ENCODE results near the gene NBAS.

GRCh38 chr2:15334644-15335326, 226.3 kb downstream of the NBAS start:
- no peak for TF ChIP-seq SIN3A (IDR thresholded peaks at IDR 0.05; ENCODE audit: borderline replicate concordance, insufficient read depth, low read depth, low read length)
- TF ChIP-seq CTCF (IDR thresholded peaks at IDR 0.05) = no peak
- no peak for TF ChIP-seq POLR2AphosphoS5 (IDR thresholded peaks at IDR 0.05; ENCODE audit: low read depth, low read length)
- no peak for TF ChIP-seq TCF7L2 (IDR thresholded peaks at IDR 0.05; ENCODE audit: low read depth, low read length)

All from Panc1 (cell line).